IPS-20b (cell line): ENCODE measurements around the gene LPP.

Source experiments
- H3K27ac ChIP-seq: one replicate; pipeline ENCODE4 v1.5.1; 2013; ENCODE audit warnings: low read length
- H3K27me3 ChIP-seq: 2 replicates; pipeline ENCODE4 v1.6.1; 2013; ENCODE audit warnings: mild to moderate bottlenecking, low read length, inconsistent platforms; ENCODE audit not compliant: insufficient read depth
- H3K36me3 ChIP-seq: 2 replicates; pipeline ENCODE4 v1.6.1; 2013; ENCODE audit warnings: low read depth, mild to moderate bottlenecking, inconsistent platforms, low read length, moderate library complexity; ENCODE audit not compliant: insufficient read depth
- H3K4me1 ChIP-seq: 2 replicates; pipeline ENCODE4 v1.6.1; 2013; ENCODE audit warnings: mild to moderate bottlenecking, control low read depth, inconsistent platforms, low read length, moderate library complexity; ENCODE audit not compliant: insufficient read depth
- H3K4me3 ChIP-seq: 2 replicates; pipeline ENCODE4 v1.5.1; 2013; ENCODE audit warnings: mild to moderate bottlenecking, low read length, inconsistent platforms
- H3K9ac ChIP-seq: 2 replicates; pipeline ENCODE4 v1.6.1; 2013; ENCODE audit warnings: low read depth, mild to moderate bottlenecking, inconsistent platforms, low read length, moderate library complexity
- H3K9me3 ChIP-seq: 2 replicates; pipeline ENCODE4 v1.6.1; 2013; ENCODE audit warnings: mild to moderate bottlenecking, low read depth, low read length, inconsistent platforms; ENCODE audit not compliant: insufficient read depth

The LPP gene

GRCh38 chr3:188349933-188350332 is 196.0 kb downstream of the LPP start:
- no peaks in the 10 kb centered on the region for H3K36me3 ChIP-seq
- no peak overlapping the region for H3K9ac ChIP-seq
- H3K4me1 ChIP-seq = no peaks in the 10 kb centered on the region; the same call in 1 of the 2 replicates
- H3K27ac ChIP-seq = no peak overlapping the region
- no peaks in the 10 kb centered on the region for H3K27me3 ChIP-seq
- H3K4me3 ChIP-seq = no peak overlapping the region
- H3K9me3 ChIP-seq = no peaks in the 10 kb centered on the region

- H3K27ac ChIP-seq = no peak overlapping the region
- no peaks in the 10 kb centered on the region for H3K27me3 ChIP-seq
- H3K9ac ChIP-seq = no peak overlapping the region
- no peaks in the 10 kb centered on the region for H3K36me3 ChIP-seq
- H3K4me1 ChIP-seq = no peaks in the 10 kb centered on the region; the same call in 1 of the 2 replicates
- H3K4me3 ChIP-seq = no peak overlapping the region
- H3K9me3 ChIP-seq = no peaks in the 10 kb centered on the region
These were observed 197.0 kb downstream of the LPP start for GRCh38 chr3:188350961-188351360.

GRCh38 chr3:188351648-188352047 is 197.7 kb downstream of the LPP start:
- Histone ChIP-seq H3K4me3 (no peak overlapping the region), H3K36me3 (no peaks in the 10 kb centered on the region), H3K9ac (no peak overlapping the region), H3K9me3 (no peaks in the 10 kb centered on the region), H3K27me3 (no peaks in the 10 kb centered on the region), H3K27ac (no peak overlapping the region), H3K4me1 (no peaks in the 10 kb centered on the region; the same call in 1 of the 2 replicates)

GRCh38 chr3:188352196-188352927 is 198.4 kb downstream of the LPP start:
- no peak overlapping the region for H3K9ac ChIP-seq
- H3K4me3 ChIP-seq = no peak overlapping the region
- no peaks in the 10 kb centered on the region for H3K9me3 ChIP-seq
- H3K27me3 ChIP-seq = no peaks in the 10 kb centered on the region
- no peaks in the 10 kb centered on the region for H3K36me3 ChIP-seq
- no peak overlapping the region for H3K27ac ChIP-seq
- H3K4me1 ChIP-seq = no peaks in the 10 kb centered on the region; the same call in 1 of the 2 replicates

- H3K9me3 ChIP-seq = no peaks in the 10 kb centered on the region
- no peak overlapping the region for H3K4me3 ChIP-seq
- no peak overlapping the region for H3K9ac ChIP-seq
- H3K36me3 ChIP-seq = no peaks in the 10 kb centered on the region
- no peak overlapping the region for H3K27ac ChIP-seq
- no peaks in the 10 kb centered on the region for H3K27me3 ChIP-seq
- no peaks in the 10 kb centered on the region; the same call in 1 of the 2 replicates for H3K4me1 ChIP-seq
These were observed 199.5 kb downstream of the LPP start for GRCh38 chr3:188353426-188353825.

GRCh38 chr3:188358787-188359493 is 205.0 kb downstream of the LPP start:
- H3K4me3 ChIP-seq = no peak overlapping the region
- no peaks in the 10 kb centered on the region for H3K9me3 ChIP-seq
- no peaks in the 10 kb centered on the region for H3K27me3 ChIP-seq
- H3K27ac ChIP-seq = no peak overlapping the region
- H3K36me3 ChIP-seq = no peaks in the 10 kb centered on the region
- no peak overlapping the region for H3K9ac ChIP-seq
- H3K4me1 ChIP-seq = no peaks in the 10 kb centered on the region; the same call in 1 of the 2 replicates

GRCh38 chr3:188360364-188360881 is 206.5 kb downstream of the LPP start:
- no peak overlapping the region for H3K27ac ChIP-seq
- no peak overlapping the region for H3K4me3 ChIP-seq
- no peaks in the 10 kb centered on the region for H3K9me3 ChIP-seq
- no peaks in the 10 kb centered on the region for H3K36me3 ChIP-seq
- peaks cover 8% of the 10 kb centered on the region; the same call in 1 of the 2 replicates for H3K4me1 ChIP-seq
- H3K27me3 ChIP-seq = no peaks in the 10 kb centered on the region
- no peak overlapping the region for H3K9ac ChIP-seq

- H3K36me3 ChIP-seq = no peaks in the 10 kb centered on the region
- no peak overlapping the region for H3K9ac ChIP-seq
- peaks cover 8% of the 10 kb centered on the region; the same call in 1 of the 2 replicates for H3K4me1 ChIP-seq
- H3K9me3 ChIP-seq = no peaks in the 10 kb centered on the region
- H3K27me3 ChIP-seq = no peaks in the 10 kb centered on the region
- H3K4me3 ChIP-seq = no peak overlapping the region
- no peak overlapping the region for H3K27ac ChIP-seq
These were observed 207.9 kb downstream of the LPP start for GRCh38 chr3:188361888-188362287.

GRCh38 chr3:188362405-188362831 is 208.5 kb downstream of the LPP start:
- H3K4me1 ChIP-seq = peaks cover 8% of the 10 kb centered on the region; the same call in 1 of the 2 replicates
- no peaks in the 10 kb centered on the region for H3K36me3 ChIP-seq
- no peaks in the 10 kb centered on the region for H3K27me3 ChIP-seq
- H3K27ac ChIP-seq = no peak overlapping the region
- H3K4me3 ChIP-seq = no peak overlapping the region
- no peak overlapping the region for H3K9ac ChIP-seq
- H3K9me3 ChIP-seq = no peaks in the 10 kb centered on the region

GRCh38 chr3:188365184-188365583 is 211.2 kb downstream of the LPP start:
- Histone ChIP-seq H3K36me3 (no peaks in the 10 kb centered on the region), H3K4me3 (no peak overlapping the region), H3K9ac (no peak overlapping the region), H3K4me1 (peaks cover 8% of the 10 kb centered on the region; the same call in 1 of the 2 replicates), H3K27ac (no peak overlapping the region), H3K27me3 (no peaks in the 10 kb centered on the region), H3K9me3 (no peaks in the 10 kb centered on the region)

- Histone ChIP-seq H3K9ac (no peak overlapping the region), H3K27me3 (no peaks in the 10 kb centered on the region), H3K27ac (no peak overlapping the region), H3K4me3 (no peak overlapping the region), H3K36me3 (no peaks in the 10 kb centered on the region), H3K9me3 (no peaks in the 10 kb centered on the region), H3K4me1 (peaks cover 8% of the 10 kb centered on the region; the same call in 1 of the 2 replicates)
These were observed 212.2 kb downstream of the LPP start for GRCh38 chr3:188365988-188366698.
